Neural crest cell (in vitro differentiated cells): ENCODE data around the gene FCGR3A. TPM values are rescaled to one million over a fixed set of nuclear protein-coding genes. Genes with fewer than 3 reads are reported as not detected.
"Not testable (repeated sequence)": the region's sequence is repeated elsewhere in the genome, so short reads cannot be mapped to it uniquely, and the experiment has no call there.

Experiments used
- DNase-seq: peaks from one replicate; pipeline ENCODE4 v3.0.0; 2021; ENCODE audit warnings: low read depth, mixed read lengths, low spot score
- H3K27ac Mint-ChIP-seq: one replicate; pipeline ENCODE4 v1.8.0; 2021; ENCODE audit warnings: mild to moderate bottlenecking, mixed read lengths; ENCODE audit not compliant: unreplicated experiment
- H3K27me3 Mint-ChIP-seq: 2 replicates; pipeline ENCODE4 v1.8.0; 2021; ENCODE audit warnings: low read depth, mild to moderate bottlenecking, mixed read lengths
- H3K36me3 Mint-ChIP-seq: 2 replicates; pipeline ENCODE4 v1.8.0; 2021; ENCODE audit warnings: low read depth, mild to moderate bottlenecking, mixed read lengths
- H3K4me1 Mint-ChIP-seq: 2 replicates; pipeline ENCODE4 v1.8.0; 2021; ENCODE audit warnings: mixed read lengths
- H3K4me3 Mint-ChIP-seq: one replicate; pipeline ENCODE4 v1.8.0; 2021; ENCODE audit warnings: mild to moderate bottlenecking, mixed read lengths
- H3K9me3 Mint-ChIP-seq: 2 replicates; pipeline ENCODE4 v1.8.0; 2021; ENCODE audit warnings: mixed read lengths
- CTCF ChIP-seq: fragments of 200-600 bp; sonication (generic); conservative IDR thresholded peaks from 2 replicates; pipeline ENCODE4 v1.5.0; 2021; ENCODE audit warnings: antibody characterized with exemption, mild to moderate bottlenecking
- long read RNA-seq: library from polyadenylated mRNA; unstranded; transcript quantifications from one replicate; pipeline ENCODE4 v2.0.0, GENCODE V29; 2020
- total RNA-seq: library from RNA; stranded (reverse); gene quantifications from 2 replicates; pipeline ENCODE4 v1.2.1, GENCODE V29; 2021

The FCGR3A gene
- total RNA-seq = not detected in 2 replicates
- long read RNA-seq = 0 reads

GRCh38 chr1:161549652-161550051, at the start of gene FCGR3A:
Gene FCGR3A, minus strand, starts transcription at chr1:161549818. Its CDS starts 82 bp downstream, at chr1:161549736.
- TF ChIP-seq CTCF = no peak
- no peaks in the 10 kb centered on the region for H3K4me1 Mint-ChIP-seq

GRCh38 chr1:161597077-161597476, 47.5 kb upstream of the FCGR3A start:
- H3K9me3 Mint-ChIP-seq, DNase-seq, H3K36me3 Mint-ChIP-seq, H3K27ac Mint-ChIP-seq, H3K4me3 Mint-ChIP-seq: not testable (repeated sequence)
- peaks cover 23% of the 10 kb centered on the region for H3K27me3 Mint-ChIP-seq
- peaks cover 13% of the 10 kb centered on the region for H3K4me1 Mint-ChIP-seq

More at GRCh38 chr1:161549652-161550051, at the start of gene FCGR3A:
- Mint-ChIP-seq H3K27ac (no peak within 1 kb of the TSS), H3K27me3 (peaks cover 32% of the 10 kb centered on the region), H3K36me3 (no peaks in the 10 kb centered on the region), H3K9me3 (no peaks in the 10 kb centered on the region), H3K4me3 (no peak within 1 kb of the TSS)
- DNase-seq = no peak

GRCh38 chr1:161595583-161595982, 46.0 kb upstream of the FCGR3A start:
- H3K4me3 Mint-ChIP-seq, DNase-seq, H3K9me3 Mint-ChIP-seq, H3K36me3 Mint-ChIP-seq: not testable (repeated sequence)
- Mint-ChIP-seq H3K27me3 (peaks cover 16% of the 10 kb centered on the region), H3K27ac (peak overlapping the region; percentile 17), H3K4me1 (peaks cover 13% of the 10 kb centered on the region)

GRCh38 chr1:161595173-161595572, 45.6 kb upstream of the FCGR3A start:
- H3K27me3 Mint-ChIP-seq = peaks cover 17% of the 10 kb centered on the region
- peak overlapping the region; percentile 17 for H3K27ac Mint-ChIP-seq
- H3K36me3 Mint-ChIP-seq, H3K4me3 Mint-ChIP-seq, H3K9me3 Mint-ChIP-seq, DNase-seq: not testable (repeated sequence)
- H3K4me1 Mint-ChIP-seq = peaks cover 13% of the 10 kb centered on the region

GRCh38 chr1:161594269-161594984, 44.8 kb upstream of the FCGR3A start:
- H3K4me1 Mint-ChIP-seq = peaks cover 13% of the 10 kb centered on the region
- H3K27me3 Mint-ChIP-seq = peaks cover 19% of the 10 kb centered on the region
- H3K27ac Mint-ChIP-seq, DNase-seq, H3K9me3 Mint-ChIP-seq, H3K36me3 Mint-ChIP-seq, H3K4me3 Mint-ChIP-seq: not testable (repeated sequence)

- Mint-ChIP-seq H3K27me3 (peaks cover 21% of the 10 kb centered on the region), H3K27ac (peak overlapping the region; percentile 94), H3K4me1 (peaks cover 13% of the 10 kb centered on the region)
- not testable (repeated sequence) for H3K4me3 Mint-ChIP-seq, DNase-seq, H3K9me3 Mint-ChIP-seq, H3K36me3 Mint-ChIP-seq
Measured at GRCh38 chr1:161593092-161593755, 43.6 kb upstream of the FCGR3A start.

GRCh38 chr1:161592586-161592985, 43.0 kb upstream of the FCGR3A start:
- not testable (repeated sequence) for DNase-seq, H3K4me3 Mint-ChIP-seq, H3K36me3 Mint-ChIP-seq

GRCh38 chr1:161589920-161590319, 40.3 kb upstream of the FCGR3A start:
- not testable (repeated sequence) for H3K27ac Mint-ChIP-seq, DNase-seq, H3K4me1 Mint-ChIP-seq, H3K36me3 Mint-ChIP-seq, H3K9me3 Mint-ChIP-seq, H3K4me3 Mint-ChIP-seq
- peaks cover 21% of the 10 kb centered on the region for H3K27me3 Mint-ChIP-seq

More at GRCh38 chr1:161592586-161592985, 43.0 kb upstream of the FCGR3A start:
- H3K9me3 Mint-ChIP-seq, H3K27ac Mint-ChIP-seq: not testable (repeated sequence)
- peaks cover 21% of the 10 kb centered on the region for H3K27me3 Mint-ChIP-seq
- H3K4me1 Mint-ChIP-seq = peaks cover 13% of the 10 kb centered on the region

- H3K9me3 Mint-ChIP-seq, H3K27ac Mint-ChIP-seq, H3K36me3 Mint-ChIP-seq, H3K4me1 Mint-ChIP-seq, DNase-seq, H3K4me3 Mint-ChIP-seq: not testable (repeated sequence)
- peaks cover 19% of the 10 kb centered on the region for H3K27me3 Mint-ChIP-seq
Measured at GRCh38 chr1:161589365-161589764, 39.7 kb upstream of the FCGR3A start.

- H3K9me3 Mint-ChIP-seq, H3K36me3 Mint-ChIP-seq, H3K4me3 Mint-ChIP-seq, DNase-seq, H3K4me1 Mint-ChIP-seq, H3K27ac Mint-ChIP-seq: not testable (repeated sequence)
- H3K27me3 Mint-ChIP-seq = peaks cover 18% of the 10 kb centered on the region
Measured at GRCh38 chr1:161588596-161588995, 39.0 kb upstream of the FCGR3A start.

GRCh38 chr1:161582882-161583281, 33.3 kb upstream of the FCGR3A start:
- not testable (repeated sequence) for H3K27ac Mint-ChIP-seq, H3K4me1 Mint-ChIP-seq, DNase-seq, H3K27me3 Mint-ChIP-seq, H3K9me3 Mint-ChIP-seq, H3K4me3 Mint-ChIP-seq, H3K36me3 Mint-ChIP-seq

- not testable (repeated sequence) for H3K36me3 Mint-ChIP-seq, H3K4me1 Mint-ChIP-seq, H3K27me3 Mint-ChIP-seq, H3K9me3 Mint-ChIP-seq, DNase-seq, H3K27ac Mint-ChIP-seq, H3K4me3 Mint-ChIP-seq
Measured at GRCh38 chr1:161580879-161581537, 31.4 kb upstream of the FCGR3A start.
